ENCODE measurements around the gene PRIM2. TPM values are rescaled to one million over a fixed set of nuclear protein-coding genes. Genes with fewer than 3 reads are reported as not detected.
A peak's percentile ranks its signal among the peaks of the same experiment; 100 is the strongest.
"Not testable (repeated sequence)": the region's sequence is repeated elsewhere in the genome, so short reads cannot be mapped to it uniquely, and the experiment has no call there.

PRIM2 gene
- 12.4 TPM for total RNA-seq

- peak; percentile 40 to 87 (median 80) for DNase-seq (ENCODE audit: low read depth in 2 of 3, low spot score in 2 of 3)
Measured at GRCh38 chr6:57317060-57317943, at the start of gene PRIM2. Gene PRIM2 (plus strand): TSS chr6:57317630. CDS start chr6:57318446, 816 bp downstream.

GRCh38 chr6:57268294-57268640 is 49.2 kb upstream of the PRIM2 start:
- DNase-seq (ENCODE audit: low read depth in 2 of 3, low spot score in 2 of 3), result no peak

GRCh38 chr6:57274113-57274824 is 43.2 kb upstream of the PRIM2 start:
- not testable (repeated sequence) for DNase-seq (ENCODE audit: low read depth in 2 of 3, low spot score in 2 of 3)

- no peak for DNase-seq (ENCODE audit: low read depth in 2 of 3, low spot score in 2 of 3)
Measured at GRCh38 chr6:57275384-57275783, 42.0 kb upstream of the PRIM2 start.

- no peak for DNase-seq (ENCODE audit: low read depth in 2 of 3, low spot score in 2 of 3)
Measured at GRCh38 chr6:57276946-57277345, 40.5 kb upstream of the PRIM2 start.

GRCh38 chr6:57278570-57278969 is 38.9 kb upstream of the PRIM2 start:
- DNase-seq (ENCODE audit: low read depth in 2 of 3, low spot score in 2 of 3), result no peak

GRCh38 chr6:57279013-57279412 is 38.4 kb upstream of the PRIM2 start:
- DNase-seq (ENCODE audit: low read depth in 2 of 3, low spot score in 2 of 3), result no peak

GRCh38 chr6:57283106-57283505 is 34.3 kb upstream of the PRIM2 start:
- DNase-seq (ENCODE audit: low read depth in 2 of 3, low spot score in 2 of 3), result no peak

- DNase-seq (ENCODE audit: low read depth in 2 of 3, low spot score in 2 of 3), result no peak
Measured at GRCh38 chr6:57283911-57284455, 33.4 kb upstream of the PRIM2 start.

- DNase-seq (ENCODE audit: low read depth in 2 of 3, low spot score in 2 of 3), result not testable (repeated sequence)
Measured at GRCh38 chr6:57288136-57288535, 29.3 kb upstream of the PRIM2 start.

- DNase-seq (ENCODE audit: low read depth in 2 of 3, low spot score in 2 of 3), result not testable (repeated sequence)
Measured at GRCh38 chr6:57293472-57293871, 24.0 kb upstream of the PRIM2 start.

GRCh38 chr6:57294862-57295445 is 22.5 kb upstream of the PRIM2 start:
- DNase-seq (ENCODE audit: low read depth in 2 of 3, low spot score in 2 of 3), result no peak

GRCh38 chr6:57297505-57297904 is 19.9 kb upstream of the PRIM2 start:
- no peak for DNase-seq (ENCODE audit: low read depth in 2 of 3, low spot score in 2 of 3)

GRCh38 chr6:57298741-57299140 is 18.7 kb upstream of the PRIM2 start:
- no peak for DNase-seq (ENCODE audit: low read depth in 2 of 3, low spot score in 2 of 3)

- DNase-seq (ENCODE audit: low read depth in 2 of 3, low spot score in 2 of 3), result no peak
Measured at GRCh38 chr6:57301757-57302156, 15.7 kb upstream of the PRIM2 start.

GRCh38 chr6:57302477-57302876 is 15.0 kb upstream of the PRIM2 start:
- DNase-seq (ENCODE audit: low read depth in 2 of 3, low spot score in 2 of 3), result no peak

- DNase-seq (ENCODE audit: low read depth in 2 of 3, low spot score in 2 of 3), result no peak
Measured at GRCh38 chr6:57303931-57304681, 13.3 kb upstream of the PRIM2 start.

GRCh38 chr6:57305107-57305506 is 12.3 kb upstream of the PRIM2 start:
- no peak for DNase-seq (ENCODE audit: low read depth in 2 of 3, low spot score in 2 of 3)

- DNase-seq (ENCODE audit: low read depth in 2 of 3, low spot score in 2 of 3), result no peak
Measured at GRCh38 chr6:57305761-57306160, 11.7 kb upstream of the PRIM2 start.

GRCh38 chr6:57306273-57306672 is 11.2 kb upstream of the PRIM2 start:
- no peak for DNase-seq (ENCODE audit: low read depth in 2 of 3, low spot score in 2 of 3)

- no peak for DNase-seq (ENCODE audit: low read depth in 2 of 3, low spot score in 2 of 3)
Measured at GRCh38 chr6:57307850-57308249, 9.6 kb upstream of the PRIM2 start.

Measured in hematopoietic multipotent progenitor cell (in vitro differentiated cells).